GM12878 (cell line): ENCODE results near the gene VPS39. TPM values are rescaled to one million over a fixed set of nuclear protein-coding genes. Genes with fewer than 3 reads are reported as not detected.

Experiments used
- ATAC-seq: fragments of 200-7000 bp; cut with Tn5 transposase; 3 replicates; pipeline ENCODE4 v1.9.1; 2020; ENCODE audit warnings: mild to moderate bottlenecking, moderate library complexity
- BruUV-seq: library from RNA; stranded (reverse); fragments of 400-500 nt; replicated peaks from 2 replicates; lab custom pipeline; 2021; lab: Mats Ljungman, UMichigan
- CTCF ChIA-PET: fragments of 300-600 bp; sonication (Branson Sonifier 250); formaldehyde crosslinking; extraction: SDS; loops from one replicate; lab custom pipeline; 2021; ENCODE audit warnings: inconsistent platforms; lab: Yijun Ruan, JAX
- POLR2A ChIA-PET: fragments of 350-600 bp; formaldehyde crosslinking; extraction: SDS; loops from one replicate; lab custom pipeline; 2021; ENCODE audit warnings: inconsistent platforms; lab: Charles Lee
- RAD21 ChIA-PET: fragments of 300-600 bp; sonication (Branson Sonifier 250); formaldehyde crosslinking; loops from one replicate; lab custom pipeline; 2023; ENCODE audit warnings: antibody characterized with exemption; ENCODE audit not compliant: unreplicated experiment; lab: Charles Lee
- SMC1A ChIA-PET: fragments of 300-600 bp; sonication (Branson Sonifier 250); formaldehyde crosslinking; loops from one replicate; lab custom pipeline; 2023; ENCODE audit not compliant: unreplicated experiment, uncharacterized antibody; lab: Charles Lee
- DNase-seq: peaks from one replicate; pipeline ENCODE4 v3.0.0-alpha.2; 2011; ENCODE audit warnings: low read depth, low spot score
- FAIRE-seq: peaks from 3 replicates; lab custom pipeline; 2011; peaks lifted over from hg19 to GRCh38; lab: Jason Lieb, UNC
- H2AFZ ChIP-seq: 2 replicates; pipeline ENCODE4 v1.6.0; 2011; ENCODE audit warnings: low read depth, low read length, control low read depth; ENCODE audit not compliant: control insufficient read depth
- H3K27ac ChIP-seq: 2 replicates; pipeline ENCODE4 v1.5.1; 2011; ENCODE audit warnings: control low read depth; ENCODE audit not compliant: control insufficient read depth, insufficient read depth
- H3K27me3 ChIP-seq, 2 experiments: replicated peaks in 1 of 2; 2 replicates each; pipeline versions ENCODE4 v1.6.0 to v1.6.1; 2011; ENCODE audit warnings: low read length in 1 of 2; ENCODE audit not compliant: control insufficient read depth in 2 of 2, insufficient read depth in 2 of 2
- H3K36me3 ChIP-seq, 2 experiments: 2 replicates each; pipeline ENCODE4 v1.5.1; 2011; ENCODE audit warnings: low read length in 1 of 2; ENCODE audit not compliant: control insufficient read depth in 2 of 2, insufficient read depth in 2 of 2
- H3K4me1 ChIP-seq: 2 replicates; pipeline ENCODE4 v1.6.1; 2011; ENCODE audit warnings: mild to moderate bottlenecking, low read length, moderate library complexity, mixed read lengths; ENCODE audit not compliant: control insufficient read depth, insufficient read depth
- H3K4me2 ChIP-seq: 2 replicates; pipeline ENCODE4 v1.6.0; 2011; ENCODE audit warnings: control low read depth; ENCODE audit not compliant: control insufficient read depth, insufficient read depth
- H3K4me3 ChIP-seq: fragments of 200-600 bp; sonication (generic); 2 replicates; pipeline ENCODE4 v1.5.1; 2016
- H3K79me2 ChIP-seq: 2 replicates; pipeline ENCODE4 v1.6.0; 2011; ENCODE audit warnings: low read length; ENCODE audit not compliant: control insufficient read depth, insufficient read depth
- H3K9ac ChIP-seq: 2 replicates; pipeline ENCODE4 v1.8.0; 2011; ENCODE audit warnings: low read length, control low read depth, mixed read lengths; ENCODE audit not compliant: control insufficient read depth, insufficient read depth
- H3K9me3 ChIP-seq: replicated peaks from 3 replicates; pipeline ENCODE4 v1.5.1; 2011; ENCODE audit warnings: mild to moderate bottlenecking, low read length; ENCODE audit not compliant: control insufficient read depth, insufficient read depth
- H4K20me1 ChIP-seq: 2 replicates; pipeline ENCODE4 v1.6.0; 2011; ENCODE audit not compliant: control insufficient read depth, insufficient read depth
- MYC ChIP-seq: IDR thresholded peaks from 2 replicates; pipeline ENCODE4 v1.6.1; 2011; ENCODE audit warnings: mild to moderate bottlenecking, low read length, moderate library complexity, inconsistent platforms; ENCODE audit not compliant: insufficient read depth, insufficient replicate concordance, insufficient read length, severe bottlenecking
- RUNX3 ChIP-seq: IDR thresholded peaks from 2 replicates; pipeline ENCODE4 v1.6.1; 2012; ENCODE audit warnings: low read length, inconsistent platforms
- STAT1 ChIP-seq: fragments of 450-650 bp; conservative IDR thresholded peaks from 2 replicates; pipeline ENCODE4 v1.6.1; 2014; ENCODE audit warnings: antibody characterized with exemption, mild to moderate bottlenecking
- ZBTB40 ChIP-seq: fragments of 450-650 bp; IDR thresholded peaks from 2 replicates; pipeline ENCODE4 v1.6.1; 2016; ENCODE audit warnings: mild to moderate bottlenecking, moderate library complexity, borderline replicate concordance
- ZNF592 ChIP-seq: fragments of 450-650 bp; IDR thresholded peaks from 2 replicates; pipeline ENCODE4 v1.6.1; 2017; ENCODE audit warnings: mild to moderate bottlenecking, moderate library complexity
- WGBS: methylation state at CpG from one replicate; pipeline ENCODE4 v1.1.6; 2016; ENCODE audit warnings: low lambda C conversion rate; ENCODE audit not compliant: insufficient replicate concordance, insufficient coverage; ENCODE audit errors: missing lambda C conversion rate; 5-methylcytosine and 5-hydroxymethylcytosine counted together
- in situ Hi-C: fragments of 300-500 bp; cut with MboI; formaldehyde crosslinking; loops from 9 replicates; pipeline ENCODE4 v1.14.3; 2018; ENCODE audit warnings: mixed read lengths
- intact Hi-C: fragments of 100-400 bp; cut with micrococcal nuclease; formaldehyde crosslinking; loops from one replicate; pipeline ENCODE4 v1.14.2; 2022; ENCODE audit not compliant: unreplicated experiment
- polyA plus RNA-seq, 11 experiments: library from polyadenylated mRNA; depleted of rRNA in 4 of 11; unstranded in 6 of 11; stranded (reverse) in 5 of 11; fragments of >200 nt; fragmentation: Nextera tagmentation in 4 of 11; fragmentation: Illumina TruSeq in 1 of 11; extraction: Ambion mirVana in 4 of 11; extraction: Trizol in 1 of 11; gene quantifications; 1 replicate in 1 of 11; 2 replicates in 10 of 11; pipeline versions ENCODE4 v1.2.1 to v1.2.3, GENCODE V29; 2011 to 2016; ENCODE audit warnings: inconsistent platforms in 2 of 11, missing spikeins in 2 of 11, low read depth in 1 of 11
- total RNA-seq, 4 experiments: library from RNA; depleted of rRNA in 3 of 4; stranded (reverse); fragments of >200 nt in 3 of 4; fragmentation: Illumina TruSeq in 1 of 4; extraction: Trizol in 1 of 4; gene quantifications; 2 replicates each; pipeline versions ENCODE4 v1.2.1 to v1.2.3, GENCODE V29; 2013 to 2021
- TF ChIP-seq, protein P1 (sequence below): fragments of 450-650 bp; IDR thresholded peaks from 2 replicates; pipeline ENCODE4 v1.6.1; 2017; ENCODE audit warnings: low read depth, mild to moderate bottlenecking, moderate library complexity
- TF ChIP-seq, protein P2 (sequence below): fragments of 450-650 bp; IDR thresholded peaks from 2 replicates; pipeline ENCODE4 v1.6.1; 2017; ENCODE audit warnings: borderline replicate concordance

Gene VPS39
- total and polyA plus RNA-seq, 10 of the 15 experiments (the other 5 are each of a cell fraction or from before 2014, with no cell fraction given) = 4.9 to 50.0 (median 36.2) TPM

DNA sequence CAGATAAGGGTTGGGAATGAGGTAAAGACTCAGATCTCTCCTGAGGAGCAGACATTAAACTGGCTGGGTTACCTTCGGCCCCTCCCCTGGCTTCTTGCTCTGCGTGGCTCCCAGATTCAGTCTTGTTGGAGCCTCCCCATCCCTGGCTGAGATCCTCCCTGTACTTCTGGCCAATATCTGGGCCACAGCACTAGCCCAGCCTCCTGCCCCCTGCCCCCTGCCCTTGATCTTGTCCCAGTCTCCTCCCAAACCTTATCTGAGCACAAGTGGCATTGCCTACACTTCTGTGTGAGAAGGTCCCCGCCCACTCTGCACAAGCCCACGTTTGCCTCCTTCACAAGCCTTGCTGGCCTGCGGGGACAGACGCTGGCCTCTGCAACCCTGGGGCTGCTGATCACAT is 68.5 kb downstream of the VPS39 start:
- Histone ChIP-seq H2AFZ (no peak overlapping the region), H3K27me3 (no peaks in the 10 kb centered on the region; a peak in 1 of 4 replicates), H3K9me3 (no peaks in the 10 kb centered on the region), H3K4me1 (no peaks in the 10 kb centered on the region), H3K79me2 (no peaks in the 10 kb centered on the region), H3K9ac (no peak overlapping the region), H3K4me2 (no peak overlapping the region), H3K4me3 (no peak overlapping the region), H3K27ac (no peak overlapping the region), H3K36me3 (no peaks in the 10 kb centered on the region), H4K20me1 (no peaks in the 10 kb centered on the region)
- no TSS peak for BruUV-seq
- ChIA-PET CTCF (interaction anchor here (0.7 to 2.8 kb wide), 12 partner anchors 9 to 367 kb away, joined by 3 to 16 read pairs (median 4); no protein-coding TSS in a partner anchor), SMC1A (interaction anchor here (1.2 to 1.6 kb wide), 3 partner anchors 20 to 246 kb away, joined by 3 to 5 read pairs (median 3); no protein-coding TSS in a partner anchor), POLR2A (no interaction called here), RAD21 (interaction anchor here (1.3 to 1.5 kb wide), 2 partner anchors 53 to 246 kb away, joined by 4 read pairs; no protein-coding TSS in a partner anchor)
- ATAC-seq (no peak), DNase-seq (no peak), FAIRE-seq (no peak)
- intact Hi-C loops = no loop called here
- 14% methylated on average over 6 of the region's 6 CpGs for WGBS
- TF ChIP-seq ZNF592 = no peak
- TF ChIP-seq, protein P1, sequence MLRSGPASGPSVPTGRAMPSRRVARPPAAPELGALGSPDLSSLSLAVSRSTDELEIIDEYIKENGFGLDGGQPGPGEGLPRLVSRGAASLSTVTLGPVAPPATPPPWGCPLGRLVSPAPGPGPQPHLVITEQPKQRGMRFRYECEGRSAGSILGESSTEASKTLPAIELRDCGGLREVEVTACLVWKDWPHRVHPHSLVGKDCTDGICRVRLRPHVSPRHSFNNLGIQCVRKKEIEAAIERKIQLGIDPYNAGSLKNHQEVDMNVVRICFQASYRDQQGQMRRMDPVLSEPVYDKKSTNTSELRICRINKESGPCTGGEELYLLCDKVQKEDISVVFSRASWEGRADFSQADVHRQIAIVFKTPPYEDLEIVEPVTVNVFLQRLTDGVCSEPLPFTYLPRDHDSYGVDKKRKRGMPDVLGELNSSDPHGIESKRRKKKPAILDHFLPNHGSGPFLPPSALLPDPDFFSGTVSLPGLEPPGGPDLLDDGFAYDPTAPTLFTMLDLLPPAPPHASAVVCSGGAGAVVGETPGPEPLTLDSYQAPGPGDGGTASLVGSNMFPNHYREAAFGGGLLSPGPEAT = no peak
- no peak for TF ChIP-seq RUNX3
- TF ChIP-seq, protein P2, sequence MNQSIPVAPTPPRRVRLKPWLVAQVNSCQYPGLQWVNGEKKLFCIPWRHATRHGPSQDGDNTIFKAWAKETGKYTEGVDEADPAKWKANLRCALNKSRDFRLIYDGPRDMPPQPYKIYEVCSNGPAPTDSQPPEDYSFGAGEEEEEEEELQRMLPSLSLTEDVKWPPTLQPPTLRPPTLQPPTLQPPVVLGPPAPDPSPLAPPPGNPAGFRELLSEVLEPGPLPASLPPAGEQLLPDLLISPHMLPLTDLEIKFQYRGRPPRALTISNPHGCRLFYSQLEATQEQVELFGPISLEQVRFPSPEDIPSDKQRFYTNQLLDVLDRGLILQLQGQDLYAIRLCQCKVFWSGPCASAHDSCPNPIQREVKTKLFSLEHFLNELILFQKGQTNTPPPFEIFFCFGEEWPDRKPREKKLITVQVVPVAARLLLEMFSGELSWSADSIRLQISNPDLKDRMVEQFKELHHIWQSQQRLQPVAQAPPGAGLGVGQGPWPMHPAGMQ = no peak
- TF ChIP-seq MYC = no peak
- no peak for TF ChIP-seq ZBTB40
- no peak for TF ChIP-seq STAT1
- in situ Hi-C loops = no loop called here
